ENCODE data around the gene RAPGEF5.

The RAPGEF5 gene

DNA sequence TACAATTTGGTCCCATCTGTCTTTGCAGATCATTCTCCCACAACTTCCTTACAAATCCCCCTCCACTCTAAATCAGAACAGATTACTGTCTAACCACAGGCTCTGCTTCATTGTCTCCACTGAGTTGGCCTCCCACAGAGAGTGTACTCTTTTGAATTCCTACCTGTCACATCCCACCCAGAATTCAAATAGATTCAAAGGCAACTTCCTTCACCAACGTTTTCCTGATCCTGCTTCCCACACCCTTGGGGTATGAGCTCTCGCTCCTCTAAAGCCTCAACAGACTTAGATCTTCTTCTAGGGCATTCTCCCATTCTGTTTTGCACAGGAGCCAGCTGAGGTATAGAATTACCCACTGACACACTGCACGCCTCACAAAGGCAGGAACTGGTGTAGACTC lies 213.5 kb downstream of the RAPGEF5 start:
- H3K4me1 ChIP-seq (ENCODE audit: low read length) = no peaks in the 10 kb centered on the region
- H3F3A ChIP-seq (ENCODE audit: insufficient read depth, low read length) = no peaks in the 10 kb centered on the region
- H3K9me3 ChIP-seq (replicated peaks; ENCODE audit: insufficient read depth, low read length) = no peaks in the 10 kb centered on the region
- H3K79me2 ChIP-seq (ENCODE audit: low read length) = no peaks in the 10 kb centered on the region
- DNase-seq = no peak
- no peak overlapping the region for H2AFZ ChIP-seq (ENCODE audit: low read length)
- H3K4me3 ChIP-seq (ENCODE audit: low read length) = no peak overlapping the region
- H3K27me3 ChIP-seq (replicated peaks; ENCODE audit: insufficient read depth, low read length) = no peaks in the 10 kb centered on the region
- no peaks in the 10 kb centered on the region for H4K20me1 ChIP-seq (ENCODE audit: insufficient read depth, low read length)
- H3K4me2 ChIP-seq (ENCODE audit: low read depth, low read length) = no peak overlapping the region
- no peaks in the 10 kb centered on the region for H3K36me3 ChIP-seq (replicated peaks; ENCODE audit: insufficient read depth, low read length)
- H3K27ac ChIP-seq (ENCODE audit: low read length) = no peak overlapping the region
- TF ChIP-seq EZH2 (optimal IDR thresholded peaks at IDR 0.05; ENCODE audit: low read depth, low read length) = no peak
- TF ChIP-seq EZH2phosphoT487 (IDR thresholded peaks at IDR 0.05; ENCODE audit: low read length) = no peak
- TF ChIP-seq, protein P1, sequence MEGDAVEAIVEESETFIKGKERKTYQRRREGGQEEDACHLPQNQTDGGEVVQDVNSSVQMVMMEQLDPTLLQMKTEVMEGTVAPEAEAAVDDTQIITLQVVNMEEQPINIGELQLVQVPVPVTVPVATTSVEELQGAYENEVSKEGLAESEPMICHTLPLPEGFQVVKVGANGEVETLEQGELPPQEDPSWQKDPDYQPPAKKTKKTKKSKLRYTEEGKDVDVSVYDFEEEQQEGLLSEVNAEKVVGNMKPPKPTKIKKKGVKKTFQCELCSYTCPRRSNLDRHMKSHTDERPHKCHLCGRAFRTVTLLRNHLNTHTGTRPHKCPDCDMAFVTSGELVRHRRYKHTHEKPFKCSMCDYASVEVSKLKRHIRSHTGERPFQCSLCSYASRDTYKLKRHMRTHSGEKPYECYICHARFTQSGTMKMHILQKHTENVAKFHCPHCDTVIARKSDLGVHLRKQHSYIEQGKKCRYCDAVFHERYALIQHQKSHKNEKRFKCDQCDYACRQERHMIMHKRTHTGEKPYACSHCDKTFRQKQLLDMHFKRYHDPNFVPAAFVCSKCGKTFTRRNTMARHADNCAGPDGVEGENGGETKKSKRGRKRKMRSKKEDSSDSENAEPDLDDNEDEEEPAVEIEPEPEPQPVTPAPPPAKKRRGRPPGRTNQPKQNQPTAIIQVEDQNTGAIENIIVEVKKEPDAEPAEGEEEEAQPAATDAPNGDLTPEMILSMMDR (IDR thresholded peaks at IDR 0.05; ENCODE audit: low read length) = no peak
- no peak overlapping the region for H3K9ac ChIP-seq (ENCODE audit: low read length)
- H3K9me2 ChIP-seq (replicated peaks; ENCODE audit: insufficient read depth, low read length) = no peaks in the 10 kb centered on the region

DNA sequence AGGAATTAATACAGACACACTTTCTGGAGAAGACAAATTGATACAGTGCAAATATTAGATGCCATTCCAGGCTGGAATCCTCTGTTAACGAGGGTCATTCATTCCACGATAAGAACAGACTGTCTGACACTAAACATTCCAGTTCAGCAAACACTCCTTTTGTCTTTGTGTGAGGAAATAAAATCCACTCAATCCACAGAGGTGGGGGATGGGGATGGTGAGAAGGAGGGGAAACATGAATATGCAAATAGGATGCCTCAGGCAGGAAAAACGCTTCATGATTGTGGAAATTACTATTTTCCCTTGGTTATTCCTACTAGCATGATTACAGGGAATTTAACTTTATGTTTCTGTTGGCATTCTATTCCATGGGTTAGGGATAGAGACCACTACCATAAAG lies 214.4 kb downstream of the RAPGEF5 start:
- no peak for DNase-seq
- Histone ChIP-seq H3K36me3 (replicated peaks; ENCODE audit: insufficient read depth, low read length) (no peaks in the 10 kb centered on the region), H4K20me1 (ENCODE audit: insufficient read depth, low read length) (no peaks in the 10 kb centered on the region), H3K27me3 (replicated peaks; ENCODE audit: insufficient read depth, low read length) (no peaks in the 10 kb centered on the region), H3F3A (ENCODE audit: insufficient read depth, low read length) (no peaks in the 10 kb centered on the region), H3K9ac (ENCODE audit: low read length) (no peak overlapping the region), H3K9me3 (replicated peaks; ENCODE audit: insufficient read depth, low read length) (no peaks in the 10 kb centered on the region), H3K4me2 (ENCODE audit: low read depth, low read length) (no peak overlapping the region), H3K4me3 (ENCODE audit: low read length) (no peak overlapping the region), H3K4me1 (ENCODE audit: low read length) (no peaks in the 10 kb centered on the region), H3K79me2 (ENCODE audit: low read length) (no peaks in the 10 kb centered on the region), H2AFZ (ENCODE audit: low read length) (no peak overlapping the region), H3K9me2 (replicated peaks; ENCODE audit: insufficient read depth, low read length) (no peaks in the 10 kb centered on the region), H3K27ac (ENCODE audit: low read length) (no peak overlapping the region)
- TF ChIP-seq EZH2 (optimal IDR thresholded peaks at IDR 0.05; ENCODE audit: low read depth, low read length) (no peak), EZH2phosphoT487 (IDR thresholded peaks at IDR 0.05; ENCODE audit: low read length) (no peak)
- TF ChIP-seq, protein P1 (IDR thresholded peaks at IDR 0.05; ENCODE audit: low read length) = no peak

DNA sequence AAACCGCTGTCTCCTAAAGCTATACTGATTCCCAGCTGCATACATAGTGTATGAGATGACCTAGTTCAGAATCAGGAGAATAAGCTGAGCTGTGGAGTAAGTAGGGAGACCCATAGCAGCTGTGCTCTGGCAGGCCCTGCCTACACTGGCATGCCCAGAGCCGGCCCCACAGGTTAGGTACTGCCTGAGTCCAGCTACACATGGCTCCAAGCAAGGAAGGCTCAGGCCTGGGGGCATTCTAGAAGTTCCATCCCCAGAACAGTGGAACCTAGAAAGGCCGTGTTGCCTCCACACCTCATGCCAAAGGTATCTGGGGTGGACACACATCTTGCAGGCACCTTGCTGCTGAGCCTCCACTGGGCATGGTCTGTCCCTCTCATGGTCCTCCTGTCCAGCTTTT lies 215.6 kb downstream of the RAPGEF5 start:
- Histone ChIP-seq H3F3A (ENCODE audit: insufficient read depth, low read length) (no peaks in the 10 kb centered on the region), H3K27me3 (replicated peaks; ENCODE audit: insufficient read depth, low read length) (no peaks in the 10 kb centered on the region), H3K4me2 (ENCODE audit: low read depth, low read length) (no peak overlapping the region), H2AFZ (ENCODE audit: low read length) (no peak overlapping the region), H3K4me3 (ENCODE audit: low read length) (no peak overlapping the region), H3K36me3 (replicated peaks; ENCODE audit: insufficient read depth, low read length) (no peaks in the 10 kb centered on the region), H3K9me3 (replicated peaks; ENCODE audit: insufficient read depth, low read length) (no peaks in the 10 kb centered on the region), H3K79me2 (ENCODE audit: low read length) (no peaks in the 10 kb centered on the region), H3K27ac (ENCODE audit: low read length) (no peak overlapping the region), H4K20me1 (ENCODE audit: insufficient read depth, low read length) (no peaks in the 10 kb centered on the region), H3K4me1 (ENCODE audit: low read length) (no peaks in the 10 kb centered on the region), H3K9me2 (replicated peaks; ENCODE audit: insufficient read depth, low read length) (no peaks in the 10 kb centered on the region), H3K9ac (ENCODE audit: low read length) (no peak overlapping the region)
- no peak for DNase-seq
- TF ChIP-seq, protein P1 (IDR thresholded peaks at IDR 0.05; ENCODE audit: low read length) = no peak
- TF ChIP-seq EZH2 (optimal IDR thresholded peaks at IDR 0.05; ENCODE audit: low read depth, low read length) (no peak), EZH2phosphoT487 (IDR thresholded peaks at IDR 0.05; ENCODE audit: low read length) (no peak)
